Mesenteric fat pad (tissue), 1 donor: ENCODE results near the gene PAX2. TPM values are rescaled to one million over a fixed set of nuclear protein-coding genes. Genes with fewer than 3 reads are reported as not detected.
"Not testable (repeated sequence)": the region's sequence is repeated elsewhere in the genome, so short reads cannot be mapped to it uniquely, and the experiment has no call there.

ENCODE experiments used
- DNase-seq: peaks from one replicate; pipeline ENCODE4 v3.0.0-alpha.2; 2020; ENCODE audit warnings: low spot score
- long read RNA-seq: library from polyadenylated mRNA; unstranded; transcript quantifications from one replicate; pipeline ENCODE4 v2.0.0, GENCODE V29; 2020
- total RNA-seq: library from RNA; stranded (reverse); fragmentation: NEBNext Ultra II Directional; extraction: Animal tissue kit (Norgen Biotek cat#: 25700); gene quantifications from one replicate; pipeline ENCODE4 v1.2.1, GENCODE V29; 2021
- donor health status: DM: yes; HTN: yes; CAD: no.

Gene PAX2
- not detected for total RNA-seq
- long read RNA-seq = 0 reads

DNA sequence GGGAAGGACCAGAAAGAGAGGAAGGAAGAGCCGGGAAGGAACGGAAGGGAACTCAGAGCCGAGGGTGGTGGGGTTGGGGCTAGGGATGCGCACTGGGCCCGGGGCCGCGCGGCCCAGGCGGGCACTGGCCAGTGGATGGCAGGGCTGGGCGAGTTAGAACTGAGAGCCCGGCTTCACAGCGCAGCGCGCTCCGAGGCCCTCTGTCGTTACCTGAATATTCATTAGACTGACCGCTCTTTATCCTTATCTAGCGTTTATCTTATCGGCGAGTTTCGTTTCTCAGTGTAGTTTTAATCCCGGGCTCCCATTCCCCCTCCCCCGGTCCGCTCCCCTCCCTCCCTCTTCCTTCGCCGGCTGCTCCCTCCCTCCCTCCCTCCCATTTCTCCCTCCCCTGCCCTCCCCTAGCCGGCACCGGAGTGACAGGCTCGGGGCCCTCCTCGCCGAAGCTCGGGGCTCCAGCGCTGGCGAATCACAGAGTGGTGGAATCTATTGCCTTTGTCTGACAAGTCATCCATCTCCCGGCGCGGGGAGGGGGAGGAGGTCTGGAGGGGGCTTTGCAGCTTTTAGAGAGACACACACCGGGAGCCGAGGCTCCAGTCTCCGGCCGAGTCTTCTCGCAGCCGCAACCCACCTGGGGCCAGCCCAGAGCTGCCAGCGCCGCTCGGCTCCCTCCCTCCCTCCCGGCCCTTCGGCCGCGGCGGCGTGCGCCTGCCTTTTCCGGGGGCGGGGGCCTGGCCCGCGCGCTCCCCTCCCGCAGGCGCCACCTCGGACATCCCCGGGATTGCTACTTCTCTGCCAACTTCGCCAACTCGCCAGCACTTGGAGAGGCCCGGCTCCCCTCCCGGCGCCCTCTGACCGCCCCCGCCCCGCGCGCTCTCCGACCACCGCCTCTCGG, at the start of gene PAX2:
Gene PAX2, plus strand, starts transcription at position 596 of the 895 bp plus-strand sequence. CDS start 679 bp downstream, outside the sequence.
- DNase-seq = peak; percentile 87

DNA sequence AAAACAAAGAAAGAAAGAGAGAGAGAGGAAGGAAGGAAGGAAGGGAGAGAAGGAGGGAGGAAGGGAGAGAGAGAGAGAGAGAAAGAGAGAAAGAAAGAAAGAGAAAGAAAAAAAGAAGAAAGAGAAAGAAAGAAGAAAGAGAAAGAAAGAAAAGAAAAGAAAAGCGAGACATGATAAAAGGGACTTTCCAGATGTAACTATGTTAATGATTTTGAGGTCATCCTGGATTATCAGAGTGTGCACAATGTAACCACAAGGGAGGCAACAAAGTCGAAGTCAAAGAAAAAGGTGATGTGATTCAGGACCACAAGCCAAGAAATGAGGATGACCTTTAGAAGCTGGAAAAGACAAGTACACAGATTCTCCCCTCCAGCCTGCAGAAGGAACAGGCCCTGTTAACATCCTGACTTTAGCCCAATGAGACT, 48.9 kb upstream of the PAX2 start:
- DNase-seq = no peak

DNA sequence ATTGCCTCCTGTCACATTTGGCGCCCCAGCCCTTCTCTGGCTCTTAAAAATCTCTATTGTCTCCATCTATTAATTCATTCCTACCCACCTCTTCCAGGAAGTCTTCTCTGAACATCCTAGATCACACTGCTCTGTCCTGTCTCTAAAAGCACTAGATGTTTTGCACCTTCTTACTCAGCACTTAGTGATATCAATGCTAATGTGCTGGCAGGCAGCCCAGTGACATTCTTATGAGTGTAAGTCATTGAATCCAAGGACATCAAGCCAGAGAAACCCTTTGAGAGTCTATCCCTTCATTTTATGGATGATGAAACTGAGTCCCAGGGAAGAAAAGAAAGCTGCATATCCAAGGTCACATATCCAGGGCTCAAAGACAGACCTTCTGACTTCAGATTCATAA, 48.3 kb upstream of the PAX2 start:
- no peak for DNase-seq

DNA sequence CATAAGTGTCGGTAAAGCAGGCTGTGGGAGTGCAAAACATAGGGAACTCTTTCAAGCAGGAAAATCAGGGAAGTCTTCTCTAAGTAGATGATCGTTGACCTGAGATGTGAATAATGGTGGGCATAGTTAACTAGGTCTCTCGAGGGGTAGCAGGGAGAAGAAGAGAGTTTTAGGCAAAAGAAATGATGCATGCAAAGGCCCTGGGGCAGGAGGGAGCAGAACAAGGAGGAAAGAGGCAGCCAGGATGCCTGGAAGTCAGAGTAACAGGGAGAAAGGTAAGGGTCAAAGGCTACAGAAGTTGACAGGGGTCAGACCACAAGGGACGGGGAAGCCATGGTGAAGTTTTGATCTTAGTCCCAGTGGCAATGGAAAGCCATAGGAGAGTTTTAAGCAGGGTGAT, 47.8 kb upstream of the PAX2 start:
- no peak for DNase-seq

DNA sequence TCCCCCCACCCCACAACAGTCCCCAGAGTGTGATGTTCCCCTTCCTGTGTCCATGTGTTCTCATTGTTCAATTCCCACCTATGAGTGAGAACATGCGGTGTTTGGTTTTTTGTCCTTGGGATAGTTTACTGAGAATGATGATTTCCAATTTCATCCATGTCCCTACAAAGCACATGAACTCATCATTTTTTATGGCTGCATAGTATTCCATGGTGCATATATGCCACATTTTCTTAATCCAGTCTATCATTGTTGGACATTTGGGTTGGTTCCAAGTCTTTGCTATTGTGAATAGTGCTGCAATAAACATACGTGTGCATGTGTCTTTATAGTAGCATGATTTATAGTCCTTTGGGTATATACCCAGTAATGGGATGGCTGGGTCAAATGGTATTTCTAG, 43.7 kb upstream of the PAX2 start:
- DNase-seq = not testable (repeated sequence)

DNA sequence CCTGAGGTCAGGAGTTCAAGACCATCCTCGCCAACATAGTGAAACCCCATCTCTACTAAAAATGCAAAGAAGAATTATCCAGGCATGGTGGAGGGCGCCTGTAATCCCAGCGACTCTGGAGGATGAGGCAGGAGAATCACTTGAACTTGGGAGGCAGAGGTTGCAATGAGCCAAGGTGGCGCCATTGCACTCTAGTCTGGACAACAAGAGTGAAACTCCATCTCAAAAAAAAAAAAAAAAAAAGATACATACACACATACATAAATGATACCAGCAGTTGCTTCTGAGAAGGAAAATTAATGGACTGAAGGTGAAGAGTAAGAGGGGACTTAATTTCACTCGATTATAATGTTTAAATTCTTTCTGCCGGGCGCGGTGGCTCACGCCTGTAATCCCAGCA, 40.2 kb upstream of the PAX2 start:
- DNase-seq = no peak

DNA sequence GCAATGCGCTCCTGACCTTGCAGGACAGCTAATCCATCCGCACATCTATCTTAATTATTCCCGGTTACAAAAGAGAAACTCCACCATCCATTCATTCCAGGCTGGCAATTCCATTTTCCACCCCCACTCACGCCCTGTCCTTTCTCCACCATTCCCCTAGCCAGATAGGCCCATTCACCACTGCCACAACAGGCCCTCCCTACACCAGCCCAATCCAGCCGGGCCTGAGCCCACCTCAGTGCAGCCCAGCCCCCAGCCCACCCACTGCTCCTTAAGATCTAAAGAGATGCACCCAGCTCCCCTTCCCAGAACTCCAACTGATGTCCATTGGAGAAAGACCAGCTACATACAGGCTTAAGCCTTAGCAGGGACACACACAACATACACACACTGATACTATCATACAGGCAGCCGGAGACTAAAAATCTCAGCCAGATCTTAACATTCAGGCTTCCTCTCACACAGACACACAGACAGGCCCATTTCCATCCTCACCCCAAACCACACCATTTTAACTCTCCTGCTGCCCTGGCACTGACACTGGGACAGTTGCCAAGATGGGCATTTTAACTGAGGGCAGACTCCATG, 38.0 kb upstream of the PAX2 start:
- DNase-seq = peak; percentile 57

DNA sequence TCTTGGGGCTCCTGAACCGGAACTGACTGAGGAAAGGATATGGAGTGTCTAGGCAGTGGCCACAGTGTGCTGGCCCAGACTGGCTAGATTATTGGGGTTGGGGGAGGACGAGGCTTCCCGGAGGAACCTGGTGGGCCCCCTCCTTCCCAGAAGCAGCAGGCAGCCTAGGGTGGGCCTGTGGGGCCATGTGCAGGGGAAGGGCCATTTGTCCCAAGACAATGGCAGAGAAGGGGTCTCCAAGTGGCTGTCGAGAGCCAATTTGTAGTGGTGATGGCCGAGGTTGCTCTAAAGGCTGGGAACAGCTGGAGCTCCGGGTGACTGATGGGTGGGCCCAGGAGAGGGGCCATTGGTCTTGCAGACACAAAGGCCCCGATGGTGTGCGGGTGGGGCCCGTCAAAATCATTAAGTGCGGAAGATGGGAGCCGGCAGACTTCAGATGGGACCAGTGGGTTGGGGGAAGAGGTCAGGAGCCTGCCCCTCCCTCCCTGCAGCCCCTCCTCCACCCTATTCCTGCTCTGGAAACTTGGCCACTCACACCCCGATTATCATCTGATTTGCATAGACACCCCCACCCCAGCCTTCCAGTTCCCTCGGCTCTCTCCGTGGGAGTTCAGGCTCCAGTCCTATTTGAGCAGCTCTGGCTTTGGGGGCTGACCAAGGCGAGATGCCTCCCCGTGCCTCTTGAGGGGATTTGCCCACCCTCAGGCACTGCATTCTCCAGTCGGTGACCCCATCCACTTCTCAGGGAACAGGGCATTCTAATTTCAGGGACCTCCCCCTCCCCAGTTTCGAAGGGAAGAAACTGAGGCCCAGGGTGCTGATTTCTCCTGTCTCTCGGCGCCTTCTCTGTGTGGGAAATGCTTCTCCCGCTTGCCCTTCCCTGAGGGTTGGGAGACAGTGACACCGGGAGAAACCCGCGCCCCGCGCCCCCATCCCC, 36.0 kb upstream of the PAX2 start:
- DNase-seq = peak; percentile 74

DNA sequence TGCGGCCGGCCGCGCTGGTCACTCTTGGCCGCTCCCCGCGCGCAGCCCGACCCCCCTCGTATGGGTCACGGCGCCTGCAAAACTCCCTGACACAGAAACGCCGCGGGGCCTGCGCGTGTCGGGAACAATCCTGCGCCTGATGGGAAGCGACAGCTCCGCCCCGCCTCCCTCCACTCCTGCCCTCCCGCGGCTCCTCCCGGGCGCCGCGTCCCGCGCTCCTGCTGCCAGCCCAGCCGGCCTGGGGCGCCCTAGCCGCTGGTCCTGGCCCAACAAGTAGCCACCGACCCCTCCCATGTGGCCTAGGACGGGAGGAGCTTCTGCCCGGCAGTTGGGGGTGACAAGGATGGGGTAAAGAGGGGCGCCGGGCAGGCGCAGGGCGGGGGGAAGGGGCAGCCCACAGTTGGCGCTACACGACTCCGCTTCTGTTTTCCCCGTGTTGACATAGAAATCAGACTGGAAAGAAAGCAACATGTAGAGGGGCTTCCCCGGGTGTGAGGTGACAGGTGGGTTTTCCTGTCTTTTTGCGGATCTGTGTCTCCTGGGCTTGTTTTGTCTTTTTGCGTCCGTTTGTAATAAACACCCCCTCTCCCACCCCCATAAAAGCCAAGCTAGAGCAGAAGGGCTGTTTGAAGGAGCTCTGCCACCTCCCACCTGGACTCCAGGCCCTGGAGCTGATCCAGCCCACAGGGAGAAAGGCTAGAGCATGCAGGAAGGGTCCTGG, 35.1 kb upstream of the PAX2 start:
- peak; percentile 87 for DNase-seq

DNA sequence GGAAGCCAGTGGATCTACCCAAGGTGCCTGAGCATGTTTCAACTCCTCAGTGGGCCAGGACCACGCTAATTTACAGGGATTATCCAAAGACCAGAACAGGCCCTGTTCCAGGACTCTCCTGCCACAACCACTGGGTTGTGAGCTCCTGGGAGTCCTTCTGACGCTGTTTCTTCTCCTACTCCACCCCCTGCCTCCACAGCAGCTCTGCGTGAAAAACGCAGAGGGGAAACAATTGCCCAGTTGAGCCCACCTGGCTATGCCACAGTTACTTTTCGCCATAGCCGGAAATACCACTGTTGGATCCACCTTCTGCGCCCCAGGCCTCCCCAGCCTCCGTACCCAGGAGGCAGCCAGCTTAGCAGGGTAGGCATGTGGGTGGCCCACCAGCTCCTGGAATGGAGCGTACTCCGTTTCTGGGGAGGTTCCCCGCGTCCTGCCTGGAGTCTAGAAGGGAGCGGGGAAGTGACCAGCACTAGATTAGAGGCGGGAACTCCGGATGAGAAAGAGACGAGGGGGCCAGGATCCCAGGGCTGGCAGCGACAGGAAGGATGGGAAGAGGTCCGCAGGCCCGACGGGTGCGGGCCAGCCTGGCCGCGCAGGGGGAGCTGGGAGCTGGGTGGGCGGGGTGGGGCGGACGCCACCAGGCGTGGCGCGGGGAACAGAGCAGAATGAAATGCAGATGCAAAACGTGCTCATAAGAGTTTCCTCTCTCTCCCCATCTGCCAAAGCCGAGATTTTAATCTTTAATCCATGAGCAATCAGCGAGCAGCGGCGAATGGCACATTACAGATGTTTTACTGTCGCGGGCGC, 32.1 kb upstream of the PAX2 start:
- DNase-seq = peak; percentile 75

DNA sequence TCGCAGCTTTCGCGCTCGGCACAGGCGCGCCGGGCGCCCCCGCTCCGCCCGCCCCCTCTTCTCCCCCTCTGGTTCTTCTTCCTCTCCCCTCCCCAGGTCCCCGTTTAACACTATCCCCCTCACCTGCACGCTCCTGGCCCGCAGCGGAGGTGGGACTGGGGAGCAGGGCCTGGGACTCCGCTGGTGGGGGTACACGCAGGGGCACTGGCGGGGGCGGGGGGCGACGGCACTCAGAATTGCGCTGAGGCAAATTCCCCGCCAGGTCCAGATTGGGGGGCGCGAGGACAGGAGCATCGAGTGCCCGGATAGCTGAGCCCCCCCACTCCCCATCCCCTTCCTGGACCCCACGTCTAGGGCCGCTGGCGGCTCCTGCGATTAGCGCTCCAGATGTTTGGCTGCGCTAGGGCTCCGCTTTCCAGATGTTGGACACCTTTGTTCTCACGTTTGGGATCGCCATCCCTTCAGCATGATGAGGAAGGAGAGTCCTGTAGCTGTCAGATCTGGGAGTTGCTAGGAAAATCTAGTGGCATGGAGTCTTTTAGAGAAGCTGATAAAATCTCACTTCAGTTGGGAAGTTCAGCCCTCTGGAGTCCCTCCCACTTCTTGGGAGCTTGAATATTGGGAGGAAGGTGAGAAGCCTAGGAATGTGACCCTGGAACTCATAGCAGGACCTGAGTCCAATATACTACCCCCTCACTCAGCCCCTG, 31.4 kb upstream of the PAX2 start:
- DNase-seq = peak; percentile 86

DNA sequence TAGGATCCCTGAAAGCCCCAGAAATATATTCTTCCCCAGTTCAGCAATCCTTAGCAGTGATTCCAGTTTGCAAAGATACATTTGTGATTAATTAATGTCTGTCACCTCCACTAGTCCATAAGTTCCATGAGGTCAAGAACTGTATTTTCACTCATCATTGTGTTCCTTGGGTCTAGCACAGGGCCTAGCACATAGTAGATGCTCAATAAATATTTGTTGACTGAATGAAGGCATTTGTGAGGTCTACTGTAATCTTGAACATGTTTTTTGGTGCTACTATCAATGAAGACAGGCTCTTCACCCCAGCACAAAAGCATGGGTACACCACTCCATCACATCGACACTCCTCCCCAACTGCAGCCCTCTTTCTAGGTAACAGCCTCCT, 30.8 kb upstream of the PAX2 start:
- DNase-seq = no peak

DNA sequence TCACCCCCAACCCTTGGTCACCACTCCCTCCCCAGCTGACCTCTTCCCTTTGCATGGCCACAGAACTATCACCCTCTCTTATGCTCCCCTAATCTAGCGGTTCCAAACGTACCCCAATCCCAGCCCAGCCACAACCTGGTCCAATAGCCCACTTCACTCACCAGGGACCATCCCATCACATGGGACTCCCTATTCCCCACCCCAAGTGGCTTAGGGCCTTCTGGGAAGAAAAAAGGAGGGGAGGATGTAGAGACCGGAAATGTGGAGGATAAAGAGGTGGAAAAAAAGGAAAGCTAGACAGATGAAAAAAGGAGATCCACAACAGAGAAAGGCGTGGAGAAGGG, 30.3 kb upstream of the PAX2 start:
- DNase-seq = no peak

DNA sequence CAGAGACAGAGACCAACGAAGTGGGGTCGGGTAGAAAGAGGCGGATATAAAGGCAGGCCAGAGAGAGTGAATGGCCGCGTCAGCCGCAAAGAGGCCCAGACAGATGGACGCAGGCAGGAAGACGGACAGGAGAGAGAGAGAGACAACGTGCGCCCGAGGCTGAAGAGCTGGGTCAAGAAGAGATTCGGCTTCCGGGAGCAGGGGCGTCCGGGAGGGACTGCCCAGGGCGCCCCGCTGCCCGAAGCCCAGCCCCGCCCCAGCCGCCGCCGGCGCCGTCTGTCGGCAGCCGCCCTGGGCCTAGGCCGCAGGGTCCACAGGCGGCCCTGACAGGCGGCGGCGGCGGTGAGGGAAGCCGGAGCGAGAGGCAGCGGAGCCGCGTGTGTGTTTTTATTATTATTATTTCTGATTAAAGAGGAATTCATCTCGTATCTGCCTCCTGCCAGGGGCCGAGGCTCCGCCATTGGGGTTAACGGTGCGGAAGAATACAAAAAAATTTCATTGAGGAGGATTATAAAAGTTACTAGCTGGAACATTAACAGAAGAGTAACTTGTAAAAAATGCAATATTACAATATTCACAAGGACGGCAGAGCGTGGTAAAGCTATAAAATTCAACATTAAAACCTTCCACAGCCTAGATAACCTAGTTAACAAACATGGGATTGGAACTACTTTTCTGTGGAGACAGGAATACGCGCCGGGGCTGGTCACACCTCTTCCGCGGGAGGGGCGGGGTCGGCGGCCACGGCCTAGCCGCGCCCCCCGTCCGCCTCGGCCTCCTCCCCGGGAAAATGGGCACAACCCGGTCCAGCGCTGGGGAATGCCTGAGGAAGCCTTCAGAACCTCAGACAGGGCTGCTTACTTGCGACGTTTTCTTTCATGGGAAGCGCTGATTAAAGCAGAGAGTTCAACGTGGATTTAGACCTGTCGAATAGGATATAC, 29.7 kb upstream of the PAX2 start:
- peak; percentile 77 for DNase-seq

DNA sequence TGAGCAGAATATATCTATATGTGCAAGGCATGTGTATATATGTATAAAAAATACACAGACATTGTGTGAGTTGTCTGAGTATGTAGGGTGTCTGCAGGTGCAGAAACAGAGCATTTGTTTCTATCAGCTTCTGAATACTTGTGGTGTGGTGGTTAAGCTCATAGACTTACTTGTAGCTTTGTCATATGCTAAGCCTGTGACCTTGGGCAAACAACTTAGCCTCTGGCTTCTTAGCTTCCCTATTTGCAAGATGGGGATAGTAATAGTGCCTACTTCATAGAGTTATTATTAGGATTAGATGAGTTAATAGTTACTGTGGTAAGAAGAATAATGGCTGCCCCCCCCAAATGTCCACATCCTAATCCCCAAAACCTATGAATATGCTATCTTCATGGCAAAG, 28.2 kb upstream of the PAX2 start:
- DNase-seq = no peak

DNA sequence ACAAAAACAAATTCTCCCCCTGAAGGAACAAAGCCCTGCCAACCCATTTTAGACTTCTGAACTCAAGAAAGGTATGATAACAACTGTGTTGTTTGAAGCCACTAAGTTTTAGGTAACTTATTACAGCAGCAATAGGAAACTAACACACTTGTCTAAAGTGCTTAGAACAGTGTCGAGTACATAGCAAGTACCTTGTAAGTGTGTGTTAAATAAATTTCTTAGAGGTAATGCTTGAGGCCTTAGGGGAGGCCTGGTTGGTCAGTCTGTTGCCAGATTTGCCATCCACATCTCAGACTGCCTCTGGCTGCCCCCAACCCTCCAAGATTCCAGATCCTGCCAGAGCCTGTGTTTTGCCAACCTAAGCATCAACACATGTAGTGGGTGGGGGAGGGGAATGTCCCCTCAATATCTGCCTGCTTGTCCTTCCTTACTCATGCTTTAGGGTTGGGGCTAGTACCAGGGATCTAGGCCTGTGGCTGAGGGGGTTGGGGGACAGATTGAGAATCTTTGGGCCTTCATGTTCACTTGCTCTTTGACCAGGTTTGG, 27.1 kb upstream of the PAX2 start:
- DNase-seq = peak; percentile 67

DNA sequence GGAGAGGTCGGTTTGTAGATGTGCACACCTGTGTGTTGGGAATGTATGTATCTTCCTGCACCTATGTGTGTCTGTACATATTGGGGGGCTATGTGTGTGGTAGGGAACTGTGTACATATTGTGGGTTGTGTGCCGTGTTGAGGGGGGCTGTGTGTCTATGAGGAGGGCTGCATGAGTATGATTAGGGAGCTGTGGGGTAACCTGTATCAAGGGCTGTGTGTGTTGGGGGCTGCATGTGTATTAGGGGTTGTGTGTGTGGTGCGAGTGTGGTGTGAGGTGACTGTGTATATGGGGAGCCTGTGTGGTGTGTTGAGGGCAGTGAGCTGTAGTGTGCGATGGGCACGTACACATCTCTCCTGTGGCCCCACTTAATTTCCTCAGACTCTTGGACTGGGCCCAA, 22.2 kb upstream of the PAX2 start:
- peak; percentile 28 for DNase-seq
